Mammary epithelial cell (primary cell): ENCODE results near the gene ECEL1.

ENCODE experiments used
- CTCF ChIP-seq, 2 donors: IDR thresholded peaks in 1 of 2; conservative IDR thresholded peaks in 1 of 2; 2 replicates each; pipeline ENCODE4 v1.5.1; 2011 to 2012; ENCODE audit warnings: inconsistent platforms in 2 of 2, low read length in 2 of 2, mild to moderate bottlenecking in 2 of 2, control low read depth in 1 of 2, low read depth in 1 of 2; ENCODE audit not compliant: insufficient read depth in 1 of 2; ENCODE audit errors: extremely low read depth in 1 of 2
- EZH2 ChIP-seq: IDR thresholded peaks from 2 replicates; pipeline ENCODE4 v1.6.1; 2012; ENCODE audit warnings: low read length, inconsistent platforms, borderline replicate concordance

GRCh38 chr2:232437195-232437571, 50.5 kb downstream of the ECEL1 start:
- TF ChIP-seq CTCF (conservative IDR thresholded peaks at IDR 0.05 in 1 of 2, IDR thresholded peaks at IDR 0.05 in 1 of 2; ENCODE audit: extremely low read depth in 1 of 2, insufficient read depth in 1 of 2, low read depth in 1 of 2, low read length in 2 of 2) (no peak), EZH2 (no peak)
